GM20000 (cell line): ENCODE measurements around the gene TNFRSF8.

Experiments used
- DNase-seq: peaks from one replicate; pipeline ENCODE4 v3.0.0; 2012; ENCODE audit warnings: low spot score
- CTCF ChIP-seq: IDR thresholded peaks from 2 replicates; pipeline ENCODE4 v1.5.1; 2012; ENCODE audit warnings: mild to moderate bottlenecking, control low read depth; ENCODE audit errors: extremely low read depth, missing control alignments

Gene TNFRSF8

GRCh38 chr1:12067900-12068821 lies 5.1 kb downstream of the TNFRSF8 start:
- TF ChIP-seq CTCF, result no peak
- peak; percentile 65 for DNase-seq

- no peak for TF ChIP-seq CTCF
- no peak for DNase-seq
Measured at GRCh38 chr1:12069623-12070244, 6.6 kb downstream of the TNFRSF8 start.

- DNase-seq, result no peak
- TF ChIP-seq CTCF, result no peak
Measured at GRCh38 chr1:12071892-12072291, 8.8 kb downstream of the TNFRSF8 start.

GRCh38 chr1:12072741-12073140 lies 9.6 kb downstream of the TNFRSF8 start:
- DNase-seq, result no peak
- TF ChIP-seq CTCF, result no peak

GRCh38 chr1:12073796-12074195 lies 10.7 kb downstream of the TNFRSF8 start:
- no peak for DNase-seq
- TF ChIP-seq CTCF, result no peak

- DNase-seq, result no peak
- no peak for TF ChIP-seq CTCF
Measured at GRCh38 chr1:12075195-12076114, 12.4 kb downstream of the TNFRSF8 start.
